Retinal pigment epithelial cell (primary cell): Measurements from ENCODE around the gene P4HA3.

Experiments used
- DNase-seq: peaks from one replicate; pipeline ENCODE4 v3.0.0-alpha.2; 2010; ENCODE audit warnings: low read depth
- H3K4me3 ChIP-seq: 2 replicates; pipeline ENCODE4 v1.5.1; 2011; ENCODE audit warnings: mild to moderate bottlenecking, low read length, control low read depth, moderate library complexity
- TF ChIP-seq, protein P1 (sequence below): conservative IDR thresholded peaks from 2 replicates; pipeline ENCODE4 v1.5.1; 2011; ENCODE audit warnings: low read depth, low read length, control low read depth, inconsistent platforms

The P4HA3 gene

GRCh38 chr11:74235121-74235520 lies 76.3 kb downstream of the P4HA3 start:
- no peak for DNase-seq
- TF ChIP-seq, protein P1, sequence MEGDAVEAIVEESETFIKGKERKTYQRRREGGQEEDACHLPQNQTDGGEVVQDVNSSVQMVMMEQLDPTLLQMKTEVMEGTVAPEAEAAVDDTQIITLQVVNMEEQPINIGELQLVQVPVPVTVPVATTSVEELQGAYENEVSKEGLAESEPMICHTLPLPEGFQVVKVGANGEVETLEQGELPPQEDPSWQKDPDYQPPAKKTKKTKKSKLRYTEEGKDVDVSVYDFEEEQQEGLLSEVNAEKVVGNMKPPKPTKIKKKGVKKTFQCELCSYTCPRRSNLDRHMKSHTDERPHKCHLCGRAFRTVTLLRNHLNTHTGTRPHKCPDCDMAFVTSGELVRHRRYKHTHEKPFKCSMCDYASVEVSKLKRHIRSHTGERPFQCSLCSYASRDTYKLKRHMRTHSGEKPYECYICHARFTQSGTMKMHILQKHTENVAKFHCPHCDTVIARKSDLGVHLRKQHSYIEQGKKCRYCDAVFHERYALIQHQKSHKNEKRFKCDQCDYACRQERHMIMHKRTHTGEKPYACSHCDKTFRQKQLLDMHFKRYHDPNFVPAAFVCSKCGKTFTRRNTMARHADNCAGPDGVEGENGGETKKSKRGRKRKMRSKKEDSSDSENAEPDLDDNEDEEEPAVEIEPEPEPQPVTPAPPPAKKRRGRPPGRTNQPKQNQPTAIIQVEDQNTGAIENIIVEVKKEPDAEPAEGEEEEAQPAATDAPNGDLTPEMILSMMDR, result no peak
- no peak overlapping the region for H3K4me3 ChIP-seq

- H3K4me3 ChIP-seq, result no peak overlapping the region
- TF ChIP-seq, protein P1, result no peak
- no peak for DNase-seq
These were observed 77.8 kb downstream of the P4HA3 start for GRCh38 chr11:74233683-74234082.

- TF ChIP-seq, protein P1, result no peak
- no peak for DNase-seq
- no peak overlapping the region for H3K4me3 ChIP-seq
These were observed 79.0 kb downstream of the P4HA3 start for GRCh38 chr11:74232311-74232950.

GRCh38 chr11:74226907-74227306 lies 84.5 kb downstream of the P4HA3 start:
- DNase-seq, result no peak
- no peak overlapping the region for H3K4me3 ChIP-seq
- TF ChIP-seq, protein P1, result no peak

DNA sequence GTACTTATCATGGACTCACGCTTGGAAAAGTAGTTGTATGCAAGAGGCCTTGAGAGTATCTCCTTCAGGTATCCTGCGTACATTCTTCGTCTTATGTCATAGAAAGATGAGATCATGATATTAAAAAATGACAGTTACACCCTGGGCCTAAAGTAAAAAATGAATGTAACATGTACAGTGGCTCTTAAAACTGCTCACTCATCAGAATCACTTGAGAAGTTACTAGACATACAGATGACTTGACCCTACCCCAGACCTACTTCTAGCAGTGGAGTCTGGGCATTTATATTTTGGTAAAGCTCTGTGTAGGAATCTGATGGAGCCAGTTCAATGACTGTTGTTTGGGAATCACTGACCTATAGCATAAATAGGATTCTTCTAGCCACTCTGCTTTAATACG lies 85.9 kb downstream of the P4HA3 start:
- DNase-seq, result no peak
- H3K4me3 ChIP-seq, result no peak overlapping the region
- TF ChIP-seq, protein P1, result no peak

- TF ChIP-seq, protein P1, result no peak
- H3K4me3 ChIP-seq, result no peak overlapping the region
- no peak for DNase-seq
These were observed 89.6 kb downstream of the P4HA3 start for GRCh38 chr11:74221816-74222215.

DNA sequence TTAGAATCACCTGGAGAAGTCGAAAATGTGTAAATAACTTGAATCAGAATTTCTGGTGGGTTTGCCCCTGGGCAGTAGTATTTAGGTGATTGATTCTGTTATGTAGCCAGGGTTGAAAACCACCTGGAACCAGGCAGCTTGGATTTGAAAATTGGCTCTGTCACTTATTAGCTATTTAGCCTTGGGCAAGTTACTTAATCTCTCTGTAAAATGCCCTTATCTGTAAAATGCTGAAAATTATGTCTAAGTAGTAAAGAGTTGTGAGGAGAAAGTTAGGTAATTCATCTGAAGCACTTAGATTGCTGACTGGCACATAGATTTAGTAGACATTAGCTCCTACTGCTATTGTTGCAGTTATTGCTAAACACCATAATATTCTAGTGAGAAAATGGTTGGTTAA lies 91.1 kb downstream of the P4HA3 start:
- peak; percentile 16 for DNase-seq
- no peak overlapping the region for H3K4me3 ChIP-seq
- TF ChIP-seq, protein P1, result no peak
